H1 (cell line): ENCODE data around the gene ATP2B1. TPM values are rescaled to one million over a fixed set of nuclear protein-coding genes. Genes with fewer than 3 reads are reported as not detected.

ENCODE experiments used
- CTCF ChIA-PET: fragments of 300-600 bp; sonication (Branson Sonifier 250); formaldehyde crosslinking; loops from one replicate; lab custom pipeline; 2021; ENCODE audit not compliant: partially characterized antibody; lab: Charles Lee
- POLR2A ChIA-PET: fragments of 300-600 bp; sonication (Branson Sonifier 250); formaldehyde crosslinking; loops from one replicate; lab custom pipeline; 2021; ENCODE audit warnings: inconsistent platforms; ENCODE audit not compliant: partially characterized antibody; lab: Charles Lee
- DNase-seq, 2 experiments: peaks; one replicate each; pipeline versions ENCODE4 v3.0.0 to v3.0.0-alpha.2; 2010 to 2022; ENCODE audit warnings: low spot score in 2 of 2, low read depth in 1 of 2, mixed read lengths in 1 of 2
- FAIRE-seq: peaks from 2 replicates; lab custom pipeline; 2011; peaks lifted over from hg19 to GRCh38; lab: Jason Lieb, UNC
- H2AFZ ChIP-seq: 2 replicates; pipeline ENCODE4 v1.8.1; 2012; ENCODE audit warnings: low read length, inconsistent platforms
- H2AK5ac ChIP-seq: 2 replicates; pipeline ENCODE4 v1.6.1; 2013; ENCODE audit warnings: low read depth, low read length
- H2BK120ac ChIP-seq: replicated peaks from 2 replicates; pipeline ENCODE3; 2013; ENCODE audit warnings: low read depth, low read length, inconsistent platforms
- H2BK12ac ChIP-seq: 2 replicates; pipeline ENCODE4 v1.6.1; 2013; ENCODE audit warnings: low read depth, low read length
- H2BK15ac ChIP-seq: 2 replicates; pipeline ENCODE4 v1.6.1; 2013; ENCODE audit warnings: low read length
- H2BK20ac ChIP-seq: 2 replicates; pipeline ENCODE4 v1.6.1; 2013; ENCODE audit warnings: low read length
- H2BK5ac ChIP-seq: 2 replicates; pipeline ENCODE4 v1.6.1; 2013; ENCODE audit warnings: low read depth, low read length
- H3K14ac ChIP-seq: 2 replicates; pipeline ENCODE4 v1.6.1; 2013; ENCODE audit warnings: inconsistent platforms; ENCODE audit not compliant: insufficient read length
- H3K18ac ChIP-seq: 2 replicates; pipeline ENCODE4 v1.6.1; 2013; ENCODE audit warnings: low read length; ENCODE audit errors: extremely low read depth
- H3K23ac ChIP-seq: 2 replicates; pipeline ENCODE4 v1.6.1; 2013; ENCODE audit warnings: inconsistent platforms; ENCODE audit not compliant: insufficient read length
- H3K23me2 ChIP-seq: 2 replicates; pipeline ENCODE4 v1.6.1; 2013; ENCODE audit warnings: low read depth, low read length
- H3K27ac ChIP-seq: 2 replicates; pipeline ENCODE4 v1.6.1; 2011; ENCODE audit warnings: low read depth, low read length, inconsistent platforms
- H3K27me3 ChIP-seq, 4 experiments: replicated peaks in 1 of 4; 1 replicate in 1 of 4; 2 replicates in 3 of 4; pipeline versions ENCODE4 v1.6.1 to v1.8.1; 2011 to 2013; ENCODE audit warnings: low read length in 3 of 4, mild to moderate bottlenecking in 3 of 4, inconsistent platforms in 2 of 4, mixed read lengths in 2 of 4, moderate library complexity in 1 of 4; ENCODE audit not compliant: control insufficient read depth in 3 of 4, insufficient read depth in 3 of 4; ENCODE audit errors: extremely low read depth in 1 of 4
- H3K36me3 ChIP-seq, 4 experiments: 2 replicates each; pipeline versions ENCODE4 v1.6.1 to v1.8.1; 2011 to 2013; ENCODE audit warnings: mild to moderate bottlenecking in 4 of 4, low read length in 3 of 4, moderate library complexity in 2 of 4, control low read depth in 1 of 4, inconsistent platforms in 1 of 4; ENCODE audit not compliant: insufficient read depth in 4 of 4, control insufficient read depth in 2 of 4
- H3K4ac ChIP-seq: replicated peaks from 2 replicates; pipeline ENCODE3; 2013; ENCODE audit warnings: low read length, low read depth, mixed read lengths, inconsistent platforms; ENCODE audit not compliant: insufficient read length
- H3K4me1 ChIP-seq, 4 experiments: replicated peaks in 1 of 4; 1 replicate in 1 of 4; 2 replicates in 3 of 4; pipeline versions ENCODE4 v1.6.1 to v1.8.1; 2011 to 2013; ENCODE audit warnings: low read length in 3 of 4, inconsistent platforms in 2 of 4, mixed read lengths in 1 of 4; ENCODE audit not compliant: insufficient read depth in 4 of 4, control insufficient read depth in 3 of 4
- H3K4me2 ChIP-seq, 2 experiments: 2 replicates each; pipeline versions ENCODE4 v1.6.1 to v1.8.1; 2011 to 2013; ENCODE audit warnings: low read depth in 2 of 2, low read length in 2 of 2, control low read depth in 1 of 2, inconsistent platforms in 1 of 2, mild to moderate bottlenecking in 1 of 2; ENCODE audit not compliant: insufficient read depth in 1 of 2
- H3K4me3 ChIP-seq, 4 experiments: fragments of 200-600, 300-600 bp in 1 of 4; sonication (generic), shearing (Covaris generic), sonication (Bioruptor Twin) in 1 of 4; 2 replicates each; pipeline versions ENCODE4 v1.5.1 to v1.8.1; 2011 to 2016; ENCODE audit warnings: low read length in 4 of 4, low read depth in 3 of 4, control low read depth in 2 of 4, inconsistent platforms in 2 of 4, mild to moderate bottlenecking in 2 of 4, mixed read lengths in 1 of 4, moderate library complexity in 1 of 4; ENCODE audit not compliant: insufficient read depth in 2 of 4; ENCODE audit errors: extremely low read depth in 1 of 4
- H3K56ac ChIP-seq: replicated peaks from 2 replicates; pipeline ENCODE3; 2013; ENCODE audit warnings: low read depth, mild to moderate bottlenecking, mixed read lengths, low read length, inconsistent platforms; ENCODE audit not compliant: insufficient read length
- H3K79me1 ChIP-seq: 2 replicates; pipeline ENCODE4 v1.6.1; 2013; ENCODE audit warnings: low read depth, low read length, control low read depth
- H3K79me2 ChIP-seq, 2 experiments: 2 replicates each; pipeline versions ENCODE4 v1.6.1 to v1.8.1; 2012 to 2013; ENCODE audit warnings: low read length in 2 of 2, mild to moderate bottlenecking in 2 of 2, inconsistent platforms in 1 of 2; ENCODE audit not compliant: insufficient read depth in 2 of 2, control insufficient read depth in 1 of 2
- H3K9ac ChIP-seq, 4 experiments: replicated peaks in 1 of 4; 1 replicate in 1 of 4; 2 replicates in 3 of 4; pipeline versions ENCODE4 v1.6.1 to v1.8.1; 2011 to 2013; ENCODE audit warnings: low read depth in 3 of 4, low read length in 3 of 4, control low read depth in 2 of 4, mild to moderate bottlenecking in 2 of 4, moderate library complexity in 2 of 4, inconsistent platforms in 1 of 4; ENCODE audit errors: extremely low read depth in 1 of 4
- H3K9me3 ChIP-seq, 2 experiments: 2 replicates each; pipeline versions ENCODE4 v1.6.1 to v1.8.1; 2012 to 2013; ENCODE audit warnings: mild to moderate bottlenecking in 2 of 2, moderate library complexity in 2 of 2, control low read depth in 1 of 2, inconsistent platforms in 1 of 2, low read depth in 1 of 2, low read length in 1 of 2, mixed read lengths in 1 of 2; ENCODE audit not compliant: insufficient read depth in 2 of 2
- H4K20me1 ChIP-seq, 2 experiments: replicated peaks in 1 of 2; 2 replicates each; pipeline versions ENCODE3 to v1.8.1; 2011 to 2013; ENCODE audit warnings: inconsistent platforms in 2 of 2, low read length in 2 of 2, mild to moderate bottlenecking in 1 of 2; ENCODE audit not compliant: insufficient read depth in 2 of 2, control insufficient read depth in 1 of 2
- H4K5ac ChIP-seq: 2 replicates; pipeline ENCODE4 v1.6.1; 2013; ENCODE audit warnings: low read length, low read depth, mixed read lengths, inconsistent platforms; ENCODE audit not compliant: insufficient read length
- H4K8ac ChIP-seq: 2 replicates; pipeline ENCODE4 v1.8.0; 2013; ENCODE audit warnings: mild to moderate bottlenecking, moderate library complexity, low read length, inconsistent platforms; ENCODE audit not compliant: insufficient read depth; ENCODE audit errors: extremely low read depth
- H4K91ac ChIP-seq: replicated peaks from 2 replicates; pipeline ENCODE3; 2013; ENCODE audit warnings: low read length, mixed read lengths, inconsistent platforms; ENCODE audit not compliant: insufficient read length
- BRCA1 ChIP-seq: IDR thresholded peaks from 2 replicates; pipeline ENCODE4 v1.6.1; 2012; ENCODE audit warnings: low read depth, low read length, improper control_type of control experiment
- CEBPB ChIP-seq: IDR thresholded peaks from 2 replicates; pipeline ENCODE4 v1.6.1; 2012; ENCODE audit warnings: low read depth, low read length
- E2F6 ChIP-seq: IDR thresholded peaks from 2 replicates; pipeline ENCODE4 v1.6.1; 2012; ENCODE audit warnings: inconsistent platforms
- EGR1 ChIP-seq: IDR thresholded peaks from 2 replicates; pipeline ENCODE4 v1.6.1; 2011; ENCODE audit warnings: low read depth, low read length, borderline replicate concordance
- GABPA ChIP-seq: IDR thresholded peaks from 2 replicates; pipeline ENCODE4 v1.6.1; 2011; ENCODE audit warnings: mild to moderate bottlenecking, low read length, moderate library complexity, borderline replicate concordance; ENCODE audit not compliant: insufficient read depth
- JUND ChIP-seq: IDR thresholded peaks from 2 replicates; pipeline ENCODE4 v1.6.1; 2011; ENCODE audit warnings: mild to moderate bottlenecking, improper control_type of control experiment, low read length
- POLR2A ChIP-seq, 2 experiments: IDR thresholded peaks; 1 replicate in 1 of 2; 2 replicates in 1 of 2; pipeline ENCODE4 v1.6.1; 2011; ENCODE audit warnings: low read depth in 2 of 2, low read length in 2 of 2, mild to moderate bottlenecking in 2 of 2; ENCODE audit errors: control extremely low read depth in 1 of 2
- RAD21 ChIP-seq, 2 experiments: IDR thresholded peaks in 1 of 2; conservative IDR thresholded peaks in 1 of 2; 2 replicates each; pipeline ENCODE4 v1.6.1; 2011; ENCODE audit warnings: low read depth in 2 of 2, low read length in 2 of 2, improper control_type of control experiment in 1 of 2, inconsistent platforms in 1 of 2, mild to moderate bottlenecking in 1 of 2, moderate library complexity in 1 of 2
- RNF2 ChIP-seq: fragments of 200-900, 300-1000 bp; sonication (generic); IDR thresholded peaks from 2 replicates; pipeline ENCODE4 v1.7.1; 2016; ENCODE audit warnings: borderline replicate concordance, low read depth, mild to moderate bottlenecking, antibody characterized with exemption, low read length; ENCODE audit not compliant: poor library complexity, severe bottlenecking; ENCODE audit errors: missing control alignments
- SAP30 ChIP-seq: fragments of 300-600 bp; sonication (generic); IDR thresholded peaks from 2 replicates; pipeline ENCODE4 v1.7.1; 2012; ENCODE audit warnings: low read length, moderate library complexity, mild to moderate bottlenecking, inconsistent platforms; ENCODE audit not compliant: insufficient read depth, insufficient replicate concordance
- SIRT6 ChIP-seq: IDR thresholded peaks from one replicate; pipeline ENCODE4 v1.7.1; 2012; ENCODE audit warnings: low read length, inconsistent platforms
- SRF ChIP-seq: IDR thresholded peaks from 2 replicates; pipeline ENCODE4 v1.6.1; 2011; ENCODE audit warnings: mild to moderate bottlenecking, low read depth, low read length, moderate library complexity
- ZNF274 ChIP-seq: IDR thresholded peaks from 2 replicates; pipeline ENCODE4 v1.7.0; 2012; ENCODE audit warnings: low read length, borderline replicate concordance; ENCODE audit errors: extremely low read depth
- whole genome bisulfite sequencing, 2 experiments: shearing (Covaris generic) in 1 of 2; methylation state at CpG; one replicate each; pipeline versions ENCODE4 v1.1.6 to v1.1.7; 2013 to 2015; ENCODE audit warnings: low lambda C conversion rate in 2 of 2, mixed read lengths in 2 of 2, inconsistent platforms in 1 of 2, low coverage in 1 of 2, missing lambda C conversion rate in 1 of 2; ENCODE audit not compliant: insufficient replicate concordance in 2 of 2, insufficient coverage in 1 of 2, insufficient read length in 1 of 2; ENCODE audit errors: extremely low coverage in 1 of 2, missing lambda C conversion rate in 1 of 2; 5-methylcytosine and 5-hydroxymethylcytosine counted together
- polyA plus RNA-seq, 7 experiments: library from polyadenylated mRNA; depleted of rRNA in 3 of 7; stranded (reverse) in 5 of 7; unstranded in 2 of 7; fragments of >200 nt in 5 of 7; fragments of 200-250 nt in 2 of 7; gene quantifications; 1 replicate in 5 of 7; 2 replicates in 1 of 7; 4 replicates in 1 of 7; pipeline versions ENCODE4 v1.2.1 to v1.2.3, GENCODE V29; 2011 to 2013; ENCODE audit warnings: missing spikeins in 2 of 7, mixed read lengths in 2 of 7
- total RNA-seq: library from RNA; stranded (reverse); fragmentation: NEBNext Ultra II Directional; extraction: Animal tissue kit (Norgen Biotek cat#: 25700); gene quantifications from 2 replicates; pipeline ENCODE4 v1.2.1, GENCODE V29; 2021

Gene ATP2B1
- total and polyA plus RNA-seq, 2 of the 8 experiments (the other 6 are each of a cell fraction or from before 2014, with no cell fraction given) = 4.3 to 32.0 TPM

GRCh38 chr12:89649139-89649538, 59.5 kb downstream of the ATP2B1 start:
- no peaks in the 10 kb centered on the region for H3K79me1 ChIP-seq
- no peak overlapping the region for H2BK5ac ChIP-seq
- no peak overlapping the region for H3K18ac ChIP-seq
- DNase-seq (no peak), FAIRE-seq (no peak)
- ChIA-PET POLR2A (interaction anchor here (0.6 to 1.2 kb wide), 3 partner anchors 60 to 97 kb away, joined by 3 read pairs; partner anchors contain the start of gene ATP2B1), CTCF (interaction anchor here (0.9 to 1.5 kb wide), 4 partner anchors 9 to 364 kb away, joined by 3 to 6 read pairs (median 3); no protein-coding TSS in a partner anchor)
- H3K4ac ChIP-seq = no peak overlapping the region
- H3K27me3 ChIP-seq = no peaks in the 10 kb centered on the region
- H4K91ac ChIP-seq = no peak overlapping the region
- H3K27ac ChIP-seq = no peak overlapping the region
- H3K79me2 ChIP-seq = no peaks in the 10 kb centered on the region
- no peaks in the 10 kb centered on the region for H3K23me2 ChIP-seq
- H3K4me1 ChIP-seq = peaks cover 0 to 3% (median 0%) of the 10 kb centered on the region in 4 experiments; a peak in 3 of 7 replicates
- no peak overlapping the region for H3K14ac ChIP-seq
- no peak overlapping the region for H2BK20ac ChIP-seq
- H4K5ac ChIP-seq = no peak overlapping the region
- H2BK15ac ChIP-seq = no peak overlapping the region
- no peak overlapping the region for H2BK120ac ChIP-seq
- no peak overlapping the region for H3K23ac ChIP-seq
- no peak overlapping the region for H3K56ac ChIP-seq
- H3K9me3 ChIP-seq = no peaks in the 10 kb centered on the region
- 96% methylated on average over 2 of the region's 2 CpGs; no CpG with 5 or more reads in 1 of the 2 experiments for WGBS, 2 experiments
- no peak overlapping the region for H3K9ac ChIP-seq
- H2BK12ac ChIP-seq = no peak overlapping the region
- no peak overlapping the region for H2AK5ac ChIP-seq
- no peaks in the 10 kb centered on the region for H3K36me3 ChIP-seq
- H3K4me3 ChIP-seq = no peak overlapping the region
- no peak overlapping the region for H2AFZ ChIP-seq
- H4K20me1 ChIP-seq = no peaks in the 10 kb centered on the region
- H3K4me2 ChIP-seq = no peak overlapping the region
- no peak overlapping the region for H4K8ac ChIP-seq
- TF ChIP-seq SRF (no peak), SIRT6 (no peak), RNF2 (no peak), CEBPB (no peak), EGR1 (no peak), GABPA (no peak), POLR2A (IDR thresholded peaks at IDR 0.05; ENCODE audit: control extremely low read depth in 1 of 2, low read depth in 2 of 2, low read length in 2 of 2) (no peak), ZNF274 (no peak), JUND (no peak), SAP30 (no peak), BRCA1 (no peak), E2F6 (no peak), RAD21 (IDR thresholded peaks at IDR 0.05 in 1 of 2, conservative IDR thresholded peaks at IDR 0.05 in 1 of 2; ENCODE audit: low read depth in 2 of 2, low read length in 2 of 2) (no peak)
